Endothelial cell of umbilical vein (primary cell): ENCODE results near the gene SESN1. TPM values are rescaled to one million over a fixed set of nuclear protein-coding genes. Genes with fewer than 3 reads are reported as not detected.

Source experiments
- BruUV-seq: library from RNA; stranded (reverse); fragments of 400-500 nt; replicated peaks from 2 replicates; lab custom pipeline; 2021; lab: Mats Ljungman, UMichigan
- CTCF ChIA-PET: fragments of 300-600, 350-600 bp; sonication (Branson Sonifier 250); formaldehyde crosslinking; loops from one replicate; lab custom pipeline; 2021; ENCODE audit warnings: antibody characterized with exemption, inconsistent platforms; lab: Charles Lee
- POLR2A ChIA-PET: fragments of 300-600, 350-600 bp; sonication (Branson Sonifier 250); formaldehyde crosslinking; loops from one replicate; lab custom pipeline; 2021; ENCODE audit warnings: antibody characterized with exemption, inconsistent platforms; lab: Charles Lee
- DNase-seq: peaks from one replicate; pipeline ENCODE4 v3.0.0-alpha.2; 2011; ENCODE audit warnings: low read depth, low spot score
- FAIRE-seq: peaks from 2 replicates; lab custom pipeline; 2011; peaks lifted over from hg19 to GRCh38; lab: Jason Lieb, UNC
- H2AFZ ChIP-seq: 2 replicates; pipeline ENCODE4 v1.6.0; 2012; ENCODE audit warnings: low read depth, low read length, control low read depth, inconsistent platforms
- H3K27ac ChIP-seq: 2 replicates; pipeline ENCODE4 v1.5.1; 2011; ENCODE audit warnings: low read depth, mild to moderate bottlenecking, control low read depth, low read length, moderate library complexity; ENCODE audit not compliant: insufficient read depth
- H3K27me3 ChIP-seq, 2 experiments: 2 replicates each; pipeline versions ENCODE4 v1.6.0 to v1.6.1; 2011; ENCODE audit warnings: low read length in 2 of 2, mixed read lengths in 1 of 2; ENCODE audit not compliant: control insufficient read depth in 2 of 2, insufficient read depth in 2 of 2
- H3K36me3 ChIP-seq, 2 experiments: 2 replicates in 1 of 2; 3 replicates in 1 of 2; pipeline ENCODE4 v1.5.1; 2011; ENCODE audit warnings: low read length in 2 of 2, mild to moderate bottlenecking in 1 of 2, moderate library complexity in 1 of 2; ENCODE audit not compliant: control insufficient read depth in 2 of 2, insufficient read depth in 2 of 2; ENCODE audit errors: extremely low read depth in 1 of 2
- H3K4me1 ChIP-seq: 3 replicates; pipeline ENCODE4 v1.5.1; 2011; ENCODE audit warnings: mild to moderate bottlenecking, low read length; ENCODE audit not compliant: control insufficient read depth, insufficient read depth; ENCODE audit errors: extremely low read depth
- H3K4me2 ChIP-seq: 2 replicates; pipeline ENCODE4 v1.6.1; 2011; ENCODE audit warnings: low read length, control low read depth, mixed read lengths; ENCODE audit not compliant: insufficient read depth
- H3K4me3 ChIP-seq, 3 experiments: fragments of 200-600 bp in 1 of 3; sonication (generic), shearing (Covaris generic) in 1 of 3; replicated peaks in 1 of 3; 2 replicates each; pipeline ENCODE4 v1.5.1; 2011 to 2016; ENCODE audit warnings: control low read depth in 3 of 3, low read length in 3 of 3, mild to moderate bottlenecking in 2 of 3, inconsistent platforms in 1 of 3, low read depth in 1 of 3, moderate library complexity in 1 of 3; ENCODE audit not compliant: insufficient read depth in 1 of 3
- H3K79me2 ChIP-seq: 2 replicates; pipeline ENCODE4 v1.6.0; 2012; ENCODE audit warnings: low read length, inconsistent platforms; ENCODE audit not compliant: control insufficient read depth, insufficient read depth
- H3K9ac ChIP-seq: replicated peaks from 2 replicates; pipeline ENCODE3; 2011; ENCODE audit warnings: low read length, control low read depth; ENCODE audit not compliant: insufficient read depth; ENCODE audit errors: extremely low read depth
- H3K9me1 ChIP-seq: replicated peaks from 3 replicates; pipeline ENCODE4 v1.6.0; 2011; ENCODE audit warnings: mild to moderate bottlenecking, low read length; ENCODE audit not compliant: control insufficient read depth, insufficient read depth; ENCODE audit errors: extremely low read depth
- H3K9me3 ChIP-seq: replicated peaks from 2 replicates; pipeline ENCODE4 v1.5.1; 2012; ENCODE audit warnings: low read length, inconsistent platforms; ENCODE audit not compliant: control insufficient read depth, insufficient read depth
- H4K20me1 ChIP-seq: replicated peaks from 2 replicates; pipeline ENCODE3; 2011; ENCODE audit warnings: mild to moderate bottlenecking, low read length; ENCODE audit not compliant: control insufficient read depth, insufficient read depth; ENCODE audit errors: extremely low read depth
- EZH2 ChIP-seq: IDR thresholded peaks from 2 replicates; pipeline ENCODE4 v1.6.1; 2012; ENCODE audit warnings: borderline replicate concordance, low read depth, mild to moderate bottlenecking, moderate library complexity, low read length, inconsistent platforms; ENCODE audit not compliant: severe bottlenecking
- FOS ChIP-seq: IDR thresholded peaks from 2 replicates; pipeline ENCODE4 v1.6.1; 2011; ENCODE audit warnings: mild to moderate bottlenecking, low read length, moderate library complexity, borderline replicate concordance; ENCODE audit not compliant: insufficient read depth
- GATA2 ChIP-seq: IDR thresholded peaks from 2 replicates; pipeline ENCODE4 v1.7.0; 2011; ENCODE audit warnings: low read depth, mild to moderate bottlenecking, moderate library complexity, mixed read lengths, low read length; ENCODE audit not compliant: insufficient read length, insufficient read depth
- JUN ChIP-seq: IDR thresholded peaks from 2 replicates; pipeline ENCODE4 v1.6.1; 2011; ENCODE audit warnings: borderline replicate concordance, low read depth; ENCODE audit not compliant: insufficient read length, insufficient read depth
- MYC ChIP-seq: IDR thresholded peaks from one replicate; pipeline ENCODE4 v1.6.1; 2011; ENCODE audit warnings: mild to moderate bottlenecking, low read depth, low read length
- POLR2A ChIP-seq: IDR thresholded peaks from 2 replicates; pipeline ENCODE4 v1.6.1; 2012; ENCODE audit warnings: low read depth, mild to moderate bottlenecking, control low read depth, low read length
- POLR2AphosphoS5 ChIP-seq: IDR thresholded peaks from 2 replicates; pipeline ENCODE4 v1.6.1; 2012; ENCODE audit warnings: low read depth, mild to moderate bottlenecking, control low read depth, low read length, moderate library complexity; ENCODE audit not compliant: insufficient read depth
- dilution Hi-C: fragments of 300-500 bp; cut with MboI; formaldehyde crosslinking; loops from one replicate; pipeline ENCODE4 v1.15.0; 2019; ENCODE audit warnings: low sequenced_read_pairs; ENCODE audit not compliant: extremely low pct_ligation_motif_present
- intact Hi-C: fragments of 100-400 bp; cut with micrococcal nuclease; formaldehyde crosslinking; loops from one replicate; pipeline ENCODE4 v1.10.0; 2022
- polyA plus RNA-seq, 4 experiments: library from polyadenylated mRNA; depleted of rRNA in 3 of 4; stranded (reverse) in 3 of 4; unstranded in 1 of 4; fragments of >200 nt; gene quantifications; 2 replicates each; pipeline versions ENCODE4 v1.2.1 to v1.2.3, GENCODE V29; 2011 to 2012; ENCODE audit warnings: missing spikeins in 1 of 4
- total RNA-seq: library from RNA; stranded (reverse); gene quantifications from 2 replicates; pipeline ENCODE4 v1.2.3, GENCODE V29; 2021
- TF ChIP-seq, protein P1 (sequence below): IDR thresholded peaks from 2 replicates; pipeline ENCODE4 v1.6.1; 2011; ENCODE audit not compliant: insufficient read depth, insufficient read length
- TF ChIP-seq, protein P2 (sequence below), 2 donors: IDR thresholded peaks; 1 replicate in 1 of 2; 2 replicates in 1 of 2; pipeline ENCODE4 v1.5.1; 2011; ENCODE audit warnings: low read length in 2 of 2, mild to moderate bottlenecking in 2 of 2, moderate library complexity in 2 of 2, control low read depth in 1 of 2, inconsistent platforms in 1 of 2, low read depth in 1 of 2; ENCODE audit not compliant: insufficient read depth in 1 of 2; ENCODE audit errors: extremely low read depth in 1 of 2

The SESN1 gene
- total and polyA plus RNA-seq, 2 donors (not counting 3 experiments of a cell fraction or from before 2014, with no cell fraction given): 7.1 to 15.6 TPM

DNA sequence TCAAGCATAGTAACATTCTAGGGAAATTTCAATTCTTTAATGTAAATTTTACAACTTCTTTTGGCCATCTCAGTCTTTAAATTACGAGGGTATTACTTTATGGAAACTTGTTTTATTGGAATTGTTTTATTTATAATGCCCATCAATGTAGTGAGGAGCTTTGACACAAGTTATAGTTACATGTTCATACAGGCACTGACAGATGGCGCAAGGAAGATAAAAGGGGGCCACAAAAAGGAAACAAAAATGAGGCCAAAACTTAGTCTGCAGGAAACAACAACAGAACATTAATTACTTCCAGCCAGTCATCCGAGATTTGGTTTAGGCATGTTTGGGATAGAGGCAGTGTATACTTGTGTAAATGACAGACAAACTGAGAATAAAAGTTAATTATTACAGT, 18.3 kb downstream of the SESN1 start:
- H2AFZ ChIP-seq: no peak overlapping the region
- no peaks in the 10 kb centered on the region for H3K9me1 ChIP-seq
- no peak overlapping the region for H3K27ac ChIP-seq
- no peaks in the 10 kb centered on the region for H3K9me3 ChIP-seq
- no peaks in the 10 kb centered on the region for H3K79me2 ChIP-seq
- DNase-seq (peak; percentile 28), FAIRE-seq (no peak)
- intact Hi-C loops (no loop called here), dilution Hi-C loops (no loop called here)
- POLR2A ChIA-PET: no interaction called here
- H3K4me1 ChIP-seq: peaks cover 5% of the 10 kb centered on the region
- no peaks in the 10 kb centered on the region for H3K36me3 ChIP-seq
- no peak overlapping the region for H3K9ac ChIP-seq
- H3K27me3 ChIP-seq: no peaks in the 10 kb centered on the region
- BruUV-seq: no TSS peak
- H4K20me1 ChIP-seq: no peaks in the 10 kb centered on the region
- H3K4me3 ChIP-seq: no peak overlapping the region
- CTCF ChIA-PET: interaction anchor here (1.3 to 7.7 kb wide), 3 partner anchors 182 to 533 kb away, joined by 6 to 159 read pairs (median 52); no protein-coding TSS in a partner anchor
- no peak for TF ChIP-seq FOS
- no peak for TF ChIP-seq POLR2AphosphoS5
- no peak for TF ChIP-seq EZH2
- TF ChIP-seq JUN: no peak
- TF ChIP-seq, protein P1, sequence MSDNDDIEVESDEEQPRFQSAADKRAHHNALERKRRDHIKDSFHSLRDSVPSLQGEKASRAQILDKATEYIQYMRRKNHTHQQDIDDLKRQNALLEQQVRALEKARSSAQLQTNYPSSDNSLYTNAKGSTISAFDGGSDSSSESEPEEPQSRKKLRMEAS: no peak
- no peak for TF ChIP-seq GATA2
- no peak overlapping the region for H3K4me2 ChIP-seq

DNA sequence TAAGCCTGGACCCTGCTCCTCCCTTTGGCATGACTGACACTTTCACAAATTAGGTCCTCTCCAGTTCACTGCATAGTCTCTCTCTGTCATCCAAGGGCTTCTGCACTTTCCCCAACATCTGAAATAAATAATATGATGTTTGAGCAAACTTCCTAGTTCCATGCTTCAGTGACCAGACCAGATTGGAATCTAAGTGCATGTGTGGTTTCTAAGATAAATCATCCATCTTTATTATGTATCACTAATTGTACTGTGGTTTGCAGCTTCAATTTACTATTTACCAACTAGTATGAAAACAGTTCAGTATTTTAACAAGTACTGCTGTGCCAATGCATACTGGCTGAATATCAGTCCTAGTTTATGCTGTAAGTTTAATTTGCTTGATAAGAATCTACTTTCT, 18.7 kb downstream of the SESN1 start:
- H3K27ac ChIP-seq: no peak overlapping the region
- CTCF ChIA-PET: interaction anchor here (1.3 to 7.7 kb wide), 4 partner anchors 180 to 533 kb away, joined by 5 to 159 read pairs (median 29); no protein-coding TSS in a partner anchor

More for the DNA sequence above, 18.7 kb downstream of the SESN1 start:
- POLR2A ChIA-PET: no interaction called here
- TF ChIP-seq POLR2A (no peak), POLR2AphosphoS5 (no peak), GATA2 (no peak), MYC (no peak), JUN (no peak), EZH2 (no peak), FOS (no peak)
- TF ChIP-seq, protein P2, sequence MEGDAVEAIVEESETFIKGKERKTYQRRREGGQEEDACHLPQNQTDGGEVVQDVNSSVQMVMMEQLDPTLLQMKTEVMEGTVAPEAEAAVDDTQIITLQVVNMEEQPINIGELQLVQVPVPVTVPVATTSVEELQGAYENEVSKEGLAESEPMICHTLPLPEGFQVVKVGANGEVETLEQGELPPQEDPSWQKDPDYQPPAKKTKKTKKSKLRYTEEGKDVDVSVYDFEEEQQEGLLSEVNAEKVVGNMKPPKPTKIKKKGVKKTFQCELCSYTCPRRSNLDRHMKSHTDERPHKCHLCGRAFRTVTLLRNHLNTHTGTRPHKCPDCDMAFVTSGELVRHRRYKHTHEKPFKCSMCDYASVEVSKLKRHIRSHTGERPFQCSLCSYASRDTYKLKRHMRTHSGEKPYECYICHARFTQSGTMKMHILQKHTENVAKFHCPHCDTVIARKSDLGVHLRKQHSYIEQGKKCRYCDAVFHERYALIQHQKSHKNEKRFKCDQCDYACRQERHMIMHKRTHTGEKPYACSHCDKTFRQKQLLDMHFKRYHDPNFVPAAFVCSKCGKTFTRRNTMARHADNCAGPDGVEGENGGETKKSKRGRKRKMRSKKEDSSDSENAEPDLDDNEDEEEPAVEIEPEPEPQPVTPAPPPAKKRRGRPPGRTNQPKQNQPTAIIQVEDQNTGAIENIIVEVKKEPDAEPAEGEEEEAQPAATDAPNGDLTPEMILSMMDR (IDR thresholded peaks at IDR 0.05; ENCODE audit: extremely low read depth in 1 of 2, insufficient read depth in 1 of 2, low read depth in 1 of 2, low read length in 2 of 2): no peak
- TF ChIP-seq, protein P1: no peak
- FAIRE-seq (no peak), DNase-seq (no peak)
- H3K79me2 ChIP-seq: no peaks in the 10 kb centered on the region
- no peaks in the 10 kb centered on the region for H3K27me3 ChIP-seq
- H4K20me1 ChIP-seq: no peaks in the 10 kb centered on the region
- H3K9ac ChIP-seq: no peak overlapping the region
- no peaks in the 10 kb centered on the region for H3K36me3 ChIP-seq
- no TSS peak for BruUV-seq
- no peak overlapping the region for H3K4me3 ChIP-seq
- peaks cover 5% of the 10 kb centered on the region for H3K4me1 ChIP-seq
- no peak overlapping the region for H2AFZ ChIP-seq
- H3K9me3 ChIP-seq: no peaks in the 10 kb centered on the region
- no peak overlapping the region for H3K4me2 ChIP-seq
- H3K9me1 ChIP-seq: no peaks in the 10 kb centered on the region
- intact Hi-C loops: no loop called here
- dilution Hi-C loops: no loop called here
